HUES64 (cell line): ENCODE data around the gene SDCCAG8.

ENCODE experiments used
- H3K27ac ChIP-seq: 2 replicates; pipeline ENCODE4 v1.7.0; 2013; ENCODE audit warnings: low read depth, low read length, inconsistent platforms
- H3K27me3 ChIP-seq: 2 replicates; pipeline ENCODE4 v1.6.1; 2013; ENCODE audit warnings: mild to moderate bottlenecking, low read length; ENCODE audit not compliant: insufficient read depth
- H3K36me3 ChIP-seq: 2 replicates; pipeline ENCODE4 v1.6.1; 2013; ENCODE audit warnings: mild to moderate bottlenecking, low read length; ENCODE audit not compliant: insufficient read depth
- H3K4me1 ChIP-seq: 2 replicates; pipeline ENCODE4 v1.6.1; 2013; ENCODE audit warnings: mild to moderate bottlenecking, low read length, moderate library complexity; ENCODE audit not compliant: insufficient read depth
- H3K4me3 ChIP-seq: 2 replicates; pipeline ENCODE4 v1.5.1; 2013; ENCODE audit warnings: mild to moderate bottlenecking, low read length, moderate library complexity
- H3K9ac ChIP-seq: 2 replicates; pipeline ENCODE4 v1.6.1; 2013; ENCODE audit warnings: mild to moderate bottlenecking, low read depth, low read length
- H3K9me3 ChIP-seq: 2 replicates; pipeline ENCODE4 v1.6.1; 2013; ENCODE audit warnings: low read depth, low read length; ENCODE audit not compliant: insufficient read depth
- WGBS: fragments of 150-250, 120-280 bp; methylation state at CpG from one replicate; pipeline ENCODE4 v1.1.7; 2013; ENCODE audit warnings: missing lambda C conversion rate; 5-methylcytosine and 5-hydroxymethylcytosine counted together

SDCCAG8 gene

GRCh38 chr1:243421784-243422183 is 165.9 kb downstream of the SDCCAG8 start:
- Histone ChIP-seq H3K9ac (no peak overlapping the region), H3K4me1 (peaks cover 11% of the 10 kb centered on the region; the same call in 1 of the 2 replicates), H3K36me3 (no peaks in the 10 kb centered on the region), H3K27ac (no peak overlapping the region), H3K27me3 (no peaks in the 10 kb centered on the region), H3K9me3 (no peaks in the 10 kb centered on the region), H3K4me3 (no peak overlapping the region)
- WGBS: 51% methylated on average over 6 of the region's 6 CpGs

GRCh38 chr1:243422362-243422761 is 166.5 kb downstream of the SDCCAG8 start:
- H3K36me3 ChIP-seq: no peaks in the 10 kb centered on the region
- H3K9ac ChIP-seq: no peak overlapping the region
- 90% methylated on average over 2 of the region's 2 CpGs for WGBS
- no peaks in the 10 kb centered on the region for H3K27me3 ChIP-seq
- H3K9me3 ChIP-seq: no peaks in the 10 kb centered on the region
- peaks cover 11% of the 10 kb centered on the region; the same call in 1 of the 2 replicates for H3K4me1 ChIP-seq
- no peak overlapping the region for H3K4me3 ChIP-seq
- H3K27ac ChIP-seq: no peak overlapping the region

GRCh38 chr1:243428084-243428483 is 172.2 kb downstream of the SDCCAG8 start:
- H3K4me1 ChIP-seq: no peaks in the 10 kb centered on the region
- WGBS: 96% methylated on average over 3 of the region's 3 CpGs
- H3K9ac ChIP-seq: no peak overlapping the region
- no peaks in the 10 kb centered on the region for H3K27me3 ChIP-seq
- no peaks in the 10 kb centered on the region for H3K36me3 ChIP-seq
- no peak overlapping the region for H3K4me3 ChIP-seq
- H3K27ac ChIP-seq: no peak overlapping the region
- no peaks in the 10 kb centered on the region for H3K9me3 ChIP-seq

GRCh38 chr1:243428617-243429342 is 172.9 kb downstream of the SDCCAG8 start:
- Histone ChIP-seq H3K9me3 (no peaks in the 10 kb centered on the region), H3K27ac (no peak overlapping the region), H3K9ac (no peak overlapping the region), H3K36me3 (no peaks in the 10 kb centered on the region), H3K4me1 (no peaks in the 10 kb centered on the region), H3K4me3 (no peak overlapping the region), H3K27me3 (no peaks in the 10 kb centered on the region)
- WGBS: 98% methylated on average over 8 of the region's 9 CpGs

DNA sequence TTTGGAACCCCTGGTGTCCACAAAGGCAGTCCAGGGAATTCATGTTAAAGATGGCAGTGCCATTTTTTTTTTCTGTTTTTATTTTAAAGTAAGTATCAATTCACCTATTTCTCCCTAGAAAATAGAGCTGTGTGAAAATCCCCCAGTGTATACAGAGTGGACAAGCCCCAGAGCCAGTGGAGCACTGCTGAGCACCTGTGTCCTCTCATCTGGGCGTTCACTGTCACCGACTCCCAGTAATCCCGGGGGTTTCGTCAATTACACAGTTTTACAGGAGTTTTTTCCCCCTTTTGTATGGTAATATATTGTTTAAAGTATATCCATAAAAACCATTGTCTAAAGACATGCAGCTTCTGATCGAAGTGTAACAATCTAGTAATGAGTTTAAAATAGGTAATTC is 175.8 kb downstream of the SDCCAG8 start:
- Histone ChIP-seq H3K27ac (no peak overlapping the region), H3K4me1 (no peaks in the 10 kb centered on the region), H3K9me3 (no peaks in the 10 kb centered on the region), H3K36me3 (no peaks in the 10 kb centered on the region), H3K4me3 (no peak overlapping the region), H3K9ac (no peak overlapping the region), H3K27me3 (no peaks in the 10 kb centered on the region)
- WGBS: 100% methylated on average over 4 of the region's 5 CpGs

DNA sequence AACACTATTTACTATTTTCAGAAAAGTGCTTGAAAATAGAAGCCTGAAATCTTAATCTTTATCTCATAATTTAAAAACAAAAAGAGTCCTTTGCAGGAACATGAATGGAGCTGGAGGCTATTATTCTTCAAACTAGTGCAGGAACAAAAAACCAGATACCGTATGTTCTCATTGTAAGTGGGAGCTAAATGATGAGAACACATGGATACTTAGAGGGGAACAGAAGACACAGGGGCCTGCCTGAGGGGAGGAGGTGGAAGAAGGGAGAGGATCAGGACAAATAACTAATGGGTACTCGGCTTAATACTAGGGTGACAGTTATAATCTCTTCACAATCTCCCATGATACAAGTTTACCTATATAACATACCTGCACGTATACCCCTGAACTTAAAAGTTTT is 176.3 kb downstream of the SDCCAG8 start:
- no peak overlapping the region for H3K27ac ChIP-seq
- no peak overlapping the region for H3K9ac ChIP-seq
- no peaks in the 10 kb centered on the region for H3K4me1 ChIP-seq
- no peaks in the 10 kb centered on the region for H3K36me3 ChIP-seq
- WGBS: 94% methylated on average over 1 of the region's 3 CpGs
- no peaks in the 10 kb centered on the region for H3K9me3 ChIP-seq
- H3K4me3 ChIP-seq: no peak overlapping the region
- no peaks in the 10 kb centered on the region for H3K27me3 ChIP-seq

DNA sequence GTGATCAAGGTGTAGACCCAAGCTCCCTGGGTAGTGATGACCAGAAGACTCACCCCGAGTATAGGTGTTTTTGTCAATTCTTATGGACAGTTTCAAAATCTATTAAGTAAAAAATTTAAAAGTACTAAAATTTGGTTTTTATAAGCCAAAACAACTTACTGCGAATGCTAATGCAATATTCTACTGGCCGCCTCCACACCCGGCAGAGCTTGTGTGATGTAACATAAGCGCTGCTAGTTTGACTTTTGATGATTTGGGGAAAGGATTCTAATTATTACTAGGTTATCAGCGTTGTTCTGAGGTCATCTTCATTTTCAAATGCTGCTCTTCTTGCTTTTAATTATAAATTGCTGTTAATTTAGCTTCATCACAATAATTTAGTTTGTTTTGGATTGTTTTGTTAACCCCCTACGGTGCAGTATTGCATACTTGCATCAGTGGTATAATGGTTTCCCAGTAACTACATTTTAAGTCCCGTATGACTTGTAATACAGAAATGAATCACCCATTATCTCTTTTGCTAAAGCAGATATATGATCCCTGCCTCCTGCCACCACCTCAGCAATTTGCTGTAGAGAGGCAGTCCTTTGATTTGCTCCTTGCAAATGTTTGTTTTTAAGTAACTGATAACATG is 178.0 kb downstream of the SDCCAG8 start:
- H3K27me3 ChIP-seq: no peaks in the 10 kb centered on the region
- no peak overlapping the region for H3K4me3 ChIP-seq
- H3K27ac ChIP-seq: no peak overlapping the region
- no peaks in the 10 kb centered on the region for H3K36me3 ChIP-seq
- no peaks in the 10 kb centered on the region for H3K4me1 ChIP-seq
- no peak overlapping the region for H3K9ac ChIP-seq
- WGBS: 92% methylated on average over 7 of the region's 8 CpGs
- H3K9me3 ChIP-seq: no peaks in the 10 kb centered on the region

DNA sequence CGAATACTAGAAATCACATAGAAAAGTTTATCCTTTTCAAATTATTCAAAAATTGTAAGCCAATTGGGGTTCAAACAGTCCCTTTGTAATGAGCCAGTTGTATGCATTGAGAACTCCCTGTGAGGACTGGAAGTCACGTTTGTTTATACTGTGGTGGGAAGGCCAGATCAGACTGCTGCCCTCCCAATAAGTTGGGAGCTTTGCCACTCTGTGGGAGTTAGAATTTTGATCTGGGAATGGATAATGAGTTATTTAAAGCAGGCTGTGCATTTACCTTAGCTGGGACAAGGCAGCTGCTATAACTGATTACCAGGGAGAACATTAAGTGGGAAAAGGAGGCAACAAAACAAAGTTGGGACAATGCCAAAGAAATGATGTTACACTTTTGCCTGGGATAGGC is 178.8 kb downstream of the SDCCAG8 start:
- Histone ChIP-seq H3K4me1 (peaks cover 1% of the 10 kb centered on the region; the same call in 1 of the 2 replicates), H3K36me3 (no peaks in the 10 kb centered on the region), H3K4me3 (no peak overlapping the region), H3K9ac (no peak overlapping the region), H3K9me3 (no peaks in the 10 kb centered on the region), H3K27me3 (no peaks in the 10 kb centered on the region), H3K27ac (no peak overlapping the region)
- 85% methylated on average over 2 of the region's 2 CpGs for WGBS

DNA sequence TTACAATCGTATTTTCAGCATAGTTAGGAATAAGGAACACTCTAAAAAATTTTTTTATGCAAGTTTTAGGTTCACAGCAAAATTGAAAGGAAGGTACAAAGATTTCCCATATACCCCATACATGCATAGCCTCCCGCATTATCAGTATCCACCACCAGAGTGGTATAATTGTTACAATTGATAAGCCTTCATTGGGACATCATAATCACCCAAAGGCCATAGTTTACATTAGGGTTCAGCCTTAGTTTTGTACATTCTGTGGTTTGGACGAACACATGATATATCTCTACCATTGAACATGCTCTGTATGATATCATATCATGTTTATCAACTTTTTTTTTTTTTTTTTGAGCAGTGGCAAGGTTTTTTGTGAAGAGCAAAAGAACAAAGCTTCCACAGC is 180.0 kb downstream of the SDCCAG8 start:
- H3K4me3 ChIP-seq: no peak overlapping the region
- H3K9me3 ChIP-seq: no peaks in the 10 kb centered on the region
- WGBS: 100% methylated on average over 1 of the region's 3 CpGs
- no peak overlapping the region for H3K27ac ChIP-seq
- H3K4me1 ChIP-seq: peaks cover 13% of the 10 kb centered on the region
- no peak overlapping the region for H3K9ac ChIP-seq
- H3K27me3 ChIP-seq: no peaks in the 10 kb centered on the region
- no peaks in the 10 kb centered on the region for H3K36me3 ChIP-seq

DNA sequence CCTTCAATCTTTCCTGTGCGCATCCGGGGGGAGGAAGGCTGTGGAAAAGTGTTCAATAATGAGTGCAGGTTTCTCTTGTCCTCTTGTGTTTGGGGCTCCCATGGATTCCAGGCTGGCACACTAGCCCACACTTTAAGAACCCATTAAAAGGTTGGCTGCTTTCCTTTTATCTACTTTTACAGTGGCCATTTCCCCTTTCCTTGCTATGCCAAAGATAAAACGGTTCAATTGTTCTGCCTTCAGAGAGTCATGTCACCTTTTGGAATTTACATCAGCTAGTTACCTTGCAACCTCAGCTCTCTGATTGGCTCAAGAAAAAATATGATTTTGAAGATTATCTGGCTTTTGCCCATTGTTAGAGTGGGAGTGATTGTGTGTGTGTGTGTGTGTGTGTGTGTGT is 182.3 kb downstream of the SDCCAG8 start:
- Histone ChIP-seq H3K27ac (no peak overlapping the region), H3K9ac (no peak overlapping the region), H3K36me3 (no peaks in the 10 kb centered on the region), H3K4me3 (no peak overlapping the region), H3K4me1 (peaks cover 13% of the 10 kb centered on the region), H3K9me3 (no peaks in the 10 kb centered on the region), H3K27me3 (no peaks in the 10 kb centered on the region)
- WGBS: 91% methylated on average over 3 of the region's 3 CpGs

- H3K9me3 ChIP-seq: no peaks in the 10 kb centered on the region
- no peaks in the 10 kb centered on the region for H3K27me3 ChIP-seq
- H3K4me3 ChIP-seq: no peak overlapping the region
- no peak overlapping the region for H3K9ac ChIP-seq
- 96% methylated on average over 2 of the region's 2 CpGs for WGBS
- no peaks in the 10 kb centered on the region for H3K36me3 ChIP-seq
- H3K4me1 ChIP-seq: peaks cover 13% of the 10 kb centered on the region
- no peak overlapping the region for H3K27ac ChIP-seq
Observed at GRCh38 chr1:243438815-243439214, 183.0 kb downstream of the SDCCAG8 start.
